SK-N-MC (cell line): Measurements from ENCODE around the gene ANK2.

ENCODE experiments used
- EZH2 ChIP-seq: fragments of 200-600 bp; sonication (generic); IDR thresholded peaks from one replicate; pipeline ENCODE4 v1.6.1; 2017; ENCODE audit warnings: antibody characterized with exemption
- POLR2AphosphoS5 ChIP-seq: IDR thresholded peaks from 2 replicates; pipeline ENCODE4 v1.6.1; 2012; ENCODE audit warnings: mild to moderate bottlenecking, low read depth, low read length, borderline replicate concordance

DNA sequence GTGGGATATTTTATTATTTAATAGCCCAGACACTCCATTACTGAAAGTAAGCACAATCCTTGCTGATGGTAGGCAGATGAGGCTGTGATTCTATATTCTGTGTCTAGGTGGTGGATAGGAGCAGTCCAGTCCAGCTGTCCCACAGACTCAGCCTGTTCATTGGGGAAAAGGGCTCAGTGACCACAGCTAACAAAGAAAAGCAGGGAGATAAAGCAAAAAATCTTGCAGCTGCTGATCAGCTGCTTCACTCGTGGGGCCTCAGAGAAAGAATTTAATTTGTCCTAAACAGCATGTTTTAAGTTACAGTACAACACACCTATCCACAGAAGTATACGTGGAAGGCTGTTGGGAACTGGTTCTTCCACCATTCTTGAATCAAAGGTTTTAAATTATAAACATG lies 40.7 kb upstream of the ANK2 start:
- TF ChIP-seq EZH2 (no peak), POLR2AphosphoS5 (no peak)
